Trophoblast cell (in vitro differentiated cells and primary cell): ENCODE measurements around the gene DKK1.

Experiments used
- DNase-seq, 2 donors: peaks; one replicate each; pipeline ENCODE4 v3.0.0-alpha.2; 2016
- H2AFZ ChIP-seq: 2 replicates; pipeline ENCODE4 v1.6.1; 2013; ENCODE audit warnings: low read length, moderate library complexity, mild to moderate bottlenecking; ENCODE audit not compliant: insufficient read depth, poor library complexity
- H2AK5ac ChIP-seq: 2 replicates; pipeline ENCODE4 v1.6.1; 2013; ENCODE audit warnings: mild to moderate bottlenecking, low read length
- H2BK120ac ChIP-seq: 2 replicates; pipeline ENCODE4 v1.6.1; 2013; ENCODE audit warnings: low read length, mild to moderate bottlenecking, moderate library complexity; ENCODE audit not compliant: insufficient read depth, poor library complexity
- H2BK12ac ChIP-seq: 2 replicates; pipeline ENCODE4 v1.6.1; 2013; ENCODE audit warnings: mild to moderate bottlenecking, low read length, moderate library complexity
- H2BK5ac ChIP-seq: 2 replicates; pipeline ENCODE4 v1.6.1; 2013; ENCODE audit warnings: low read length, low read depth, moderate library complexity, mild to moderate bottlenecking; ENCODE audit not compliant: poor library complexity
- H3K14ac ChIP-seq: 2 replicates; pipeline ENCODE4 v1.6.1; 2013; ENCODE audit warnings: mild to moderate bottlenecking, low read length
- H3K18ac ChIP-seq: 2 replicates; pipeline ENCODE4 v1.6.1; 2013; ENCODE audit warnings: mild to moderate bottlenecking, low read length
- H3K23ac ChIP-seq: 2 replicates; pipeline ENCODE4 v1.6.1; 2013; ENCODE audit warnings: low read length
- H3K27ac ChIP-seq: 2 replicates; pipeline ENCODE4 v1.5.1; 2013; ENCODE audit warnings: low read depth, mild to moderate bottlenecking, inconsistent platforms, low read length, moderate library complexity
- H3K27me3 ChIP-seq: 2 replicates; pipeline ENCODE4 v1.6.1; 2013; ENCODE audit warnings: inconsistent platforms, mild to moderate bottlenecking, low read length, moderate library complexity; ENCODE audit not compliant: insufficient read depth
- H3K36me3 ChIP-seq, 2 experiments: 1 replicate in 1 of 2; 2 replicates in 1 of 2; pipeline ENCODE4 v1.6.1; 2013; ENCODE audit warnings: low read length in 2 of 2, mild to moderate bottlenecking in 2 of 2, moderate library complexity in 1 of 2; ENCODE audit not compliant: insufficient read depth in 2 of 2, control insufficient read depth in 1 of 2
- H3K4ac ChIP-seq: 2 replicates; pipeline ENCODE4 v1.6.1; 2013; ENCODE audit warnings: low read depth, mild to moderate bottlenecking, low read length, moderate library complexity
- H3K4me1 ChIP-seq, 2 experiments: 1 replicate in 1 of 2; 2 replicates in 1 of 2; pipeline ENCODE4 v1.6.1; 2013; ENCODE audit warnings: low read length in 2 of 2, mild to moderate bottlenecking in 2 of 2, moderate library complexity in 1 of 2; ENCODE audit not compliant: insufficient read depth in 2 of 2, control insufficient read depth in 1 of 2
- H3K4me2 ChIP-seq: 2 replicates; pipeline ENCODE4 v1.6.1; 2013; ENCODE audit warnings: inconsistent platforms, mild to moderate bottlenecking, low read length, moderate library complexity
- H3K4me3 ChIP-seq: 2 replicates; pipeline ENCODE4 v1.5.1; 2013; ENCODE audit warnings: mild to moderate bottlenecking, low read depth, low read length, inconsistent platforms
- H3K79me1 ChIP-seq: one replicate; pipeline ENCODE4 v1.6.1; 2013; ENCODE audit warnings: low read length
- H3K79me2 ChIP-seq: 2 replicates; pipeline ENCODE4 v1.6.1; 2013; ENCODE audit warnings: low read length, mild to moderate bottlenecking; ENCODE audit not compliant: control insufficient read depth, insufficient read depth, poor library complexity
- H3K9ac ChIP-seq: 2 replicates; pipeline ENCODE4 v1.6.1; 2013; ENCODE audit warnings: mild to moderate bottlenecking, low read length
- H3K9me3 ChIP-seq: 2 replicates; pipeline ENCODE4 v1.6.1; 2013; ENCODE audit warnings: low read depth, mild to moderate bottlenecking, control low read depth, inconsistent platforms, low read length; ENCODE audit not compliant: insufficient read depth
- H4K12ac ChIP-seq: 2 replicates; pipeline ENCODE4 v1.6.1; 2013; ENCODE audit warnings: low read depth, mild to moderate bottlenecking, low read length, moderate library complexity
- H4K8ac ChIP-seq: 2 replicates; pipeline ENCODE4 v1.6.1; 2013; ENCODE audit warnings: low read depth, mild to moderate bottlenecking, low read length, moderate library complexity
- H4K91ac ChIP-seq: one replicate; pipeline ENCODE4 v1.6.1; 2013; ENCODE audit warnings: low read depth, mild to moderate bottlenecking, low read length, moderate library complexity
- WGBS: extraction: QIAGEN DNeasy Blood & Tissue Kit; methylation state at CpG from one replicate; pipeline ENCODE4 v1.1.7; 2013; ENCODE audit warnings: missing lambda C conversion rate; ENCODE audit not compliant: insufficient read length, insufficient coverage; ENCODE audit errors: extremely low coverage; 5-methylcytosine and 5-hydroxymethylcytosine counted together

The DKK1 gene

GRCh38 chr10:52318136-52318701 lies 4.1 kb downstream of the DKK1 start:
- WGBS: no CpG with 5 or more reads among the region's 5 CpGs

GRCh38 chr10:52318822-52319464 lies 4.9 kb downstream of the DKK1 start:
- WGBS: no CpG with 5 or more reads among the region's 7 CpGs
- no peak overlapping the region for H2AK5ac ChIP-seq

More at GRCh38 chr10:52318136-52318701, 4.1 kb downstream of the DKK1 start:
- Histone ChIP-seq H3K18ac (no peak overlapping the region), H3K4me2 (no peak overlapping the region), H3K79me2 (peaks cover 2% of the 10 kb centered on the region), H3K9me3 (peaks cover 2% of the 10 kb centered on the region), H2BK12ac (no peak overlapping the region), H3K9ac (no peak overlapping the region), H4K91ac (no peak overlapping the region), H3K36me3 (no peaks in the 10 kb centered on the region), H3K4me3 (no peak overlapping the region), H3K4ac (no peak overlapping the region), H4K12ac (no peak overlapping the region), H2BK5ac (no peak overlapping the region), H3K79me1 (no peaks in the 10 kb centered on the region), H3K27ac (no peak overlapping the region), H2AFZ (no peak overlapping the region), H2AK5ac (no peak overlapping the region), H4K8ac (no peak overlapping the region), H3K23ac (no peak overlapping the region), H3K14ac (no peak overlapping the region), H3K4me1 (peaks cover 3 to 8% of the 10 kb centered on the region in 2 experiments), H3K27me3 (peaks cover 21% of the 10 kb centered on the region), H2BK120ac (no peak overlapping the region)
- DNase-seq: no peak

GRCh38 chr10:52319926-52320325 lies 5.8 kb downstream of the DKK1 start:
- H4K91ac ChIP-seq: no peak overlapping the region
- H2AK5ac ChIP-seq: no peak overlapping the region
- DNase-seq: no peak
- no peak overlapping the region for H4K8ac ChIP-seq
- no peak overlapping the region for H3K4ac ChIP-seq
- no peaks in the 10 kb centered on the region for H3K9me3 ChIP-seq
- WGBS: no CpG with 5 or more reads among the region's 2 CpGs
- H2BK12ac ChIP-seq: no peak overlapping the region
- no peak overlapping the region for H2BK120ac ChIP-seq
- H3K79me2 ChIP-seq: no peaks in the 10 kb centered on the region
- H3K4me2 ChIP-seq: no peak overlapping the region
- no peak overlapping the region for H3K14ac ChIP-seq
- no peak overlapping the region for H3K4me3 ChIP-seq
- no peak overlapping the region for H2AFZ ChIP-seq
- no peak overlapping the region for H3K27ac ChIP-seq
- no peak overlapping the region for H3K23ac ChIP-seq
- no peak overlapping the region for H3K9ac ChIP-seq
- no peak overlapping the region for H4K12ac ChIP-seq
- H2BK5ac ChIP-seq: no peak overlapping the region
- no peak overlapping the region for H3K18ac ChIP-seq
- H3K4me1 ChIP-seq: no peaks in the 10 kb centered on the region
- no peaks in the 10 kb centered on the region for H3K36me3 ChIP-seq
- H3K79me1 ChIP-seq: no peaks in the 10 kb centered on the region
- H3K27me3 ChIP-seq: peaks cover 4% of the 10 kb centered on the region

More at GRCh38 chr10:52318822-52319464, 4.9 kb downstream of the DKK1 start:
- Histone ChIP-seq H3K27ac (no peak overlapping the region), H3K27me3 (peaks cover 14% of the 10 kb centered on the region), H3K23ac (no peak overlapping the region), H2BK5ac (no peak overlapping the region), H3K4me1 (peaks cover 3 to 8% of the 10 kb centered on the region in 2 experiments), H3K79me1 (no peaks in the 10 kb centered on the region), H3K79me2 (peaks cover 2% of the 10 kb centered on the region), H4K91ac (no peak overlapping the region), H3K4ac (no peak overlapping the region), H3K4me3 (no peak overlapping the region), H3K9ac (no peak overlapping the region), H2BK12ac (no peak overlapping the region), H3K9me3 (peaks cover 2% of the 10 kb centered on the region), H3K14ac (no peak overlapping the region), H3K36me3 (no peaks in the 10 kb centered on the region), H4K8ac (no peak overlapping the region), H4K12ac (no peak overlapping the region), H3K18ac (no peak overlapping the region), H3K4me2 (no peak overlapping the region), H2BK120ac (no peak overlapping the region), H2AFZ (no peak overlapping the region)
- peak; percentile 54 to 92 for DNase-seq

- no peak overlapping the region for H3K4ac ChIP-seq
- H4K91ac ChIP-seq: no peak overlapping the region
- H3K4me3 ChIP-seq: no peak overlapping the region
- no peak overlapping the region for H2AFZ ChIP-seq
- no peak overlapping the region for H2BK120ac ChIP-seq
- no peak for DNase-seq
- no peak overlapping the region for H4K12ac ChIP-seq
- H3K27ac ChIP-seq: no peak overlapping the region
- H3K36me3 ChIP-seq: no peaks in the 10 kb centered on the region
- WGBS: no CpG with 5 or more reads among the region's 1 CpG
- no peak overlapping the region for H4K8ac ChIP-seq
- H2BK12ac ChIP-seq: no peak overlapping the region
- H3K79me2 ChIP-seq: no peaks in the 10 kb centered on the region
- no peaks in the 10 kb centered on the region for H3K9me3 ChIP-seq
- H3K18ac ChIP-seq: no peak overlapping the region
- no peak overlapping the region for H2BK5ac ChIP-seq
- no peak overlapping the region for H3K9ac ChIP-seq
- no peak overlapping the region for H3K4me2 ChIP-seq
- no peaks in the 10 kb centered on the region for H3K27me3 ChIP-seq
- no peak overlapping the region for H3K23ac ChIP-seq
- no peaks in the 10 kb centered on the region for H3K79me1 ChIP-seq
- no peaks in the 10 kb centered on the region for H3K4me1 ChIP-seq
- H3K14ac ChIP-seq: no peak overlapping the region
- no peak overlapping the region for H2AK5ac ChIP-seq
Measured at GRCh38 chr10:52322323-52322722, 8.2 kb downstream of the DKK1 start.
